GM10248 (cell line): ENCODE data around the gene EML2.
A peak's percentile ranks its signal among the peaks of the same experiment; 100 is the strongest.
"Not testable (repeated sequence)": the region's sequence is repeated elsewhere in the genome, so short reads cannot be mapped to it uniquely, and the experiment has no call there.

Experiments
- CTCF ChIA-PET: fragments of 300-600 bp; sonication (Branson Sonifier 250); formaldehyde crosslinking; extraction: SDS; loops from one replicate; lab custom pipeline; 2021; ENCODE audit warnings: antibody characterized with exemption; lab: Yijun Ruan, JAX
- POLR2A ChIA-PET: fragments of 350-650 bp; sonication (Branson Sonifier 250); formaldehyde crosslinking; extraction: SDS; loops from one replicate; lab custom pipeline; 2020; ENCODE audit warnings: antibody characterized with exemption; lab: Yijun Ruan, JAX
- DNase-seq: peaks from one replicate; pipeline ENCODE4 v3.0.0; 2012; ENCODE audit errors: extremely low spot score
- CTCF ChIP-seq: IDR thresholded peaks from 2 replicates; pipeline ENCODE4 v1.5.1; 2012; ENCODE audit warnings: mild to moderate bottlenecking, low read depth; ENCODE audit errors: extremely low read depth, missing control alignments, control extremely low read depth

Gene EML2

GRCh38 chr19:45621976-45622503 lies 17.2 kb downstream of the EML2 start:
- POLR2A ChIA-PET, result no interaction called here
- DNase-seq, result no peak
- CTCF ChIA-PET, result no interaction called here
- TF ChIP-seq CTCF, result no peak

- no peak for DNase-seq
- no peak for TF ChIP-seq CTCF
- ChIA-PET CTCF (interaction anchor here (1.2 to 1.9 kb wide), 2 partner anchors 15 to 20 kb away, joined by 4 read pairs; no protein-coding TSS in a partner anchor), POLR2A (no interaction called here)
Observed at GRCh38 chr19:45621389-45621788, 17.8 kb downstream of the EML2 start.

GRCh38 chr19:45616704-45617017 lies 22.5 kb downstream of the EML2 start:
- POLR2A ChIA-PET, result interaction anchor here (1.2 kb wide), 1 partner anchor 25 kb away, joined by 4 read pairs; no protein-coding TSS in a partner anchor
- CTCF ChIA-PET, result interaction anchor here (1.2 to 5.7 kb wide), 3 partner anchors 9 to 58 kb away, joined by 3 to 57 read pairs (median 4); partner anchors contain the start of gene EML2

GRCh38 chr19:45615795-45616703 lies 23.1 kb downstream of the EML2 start:
- CTCF ChIA-PET, result interaction anchor here (1.0 to 5.7 kb wide), 6 partner anchors 9 to 58 kb away, joined by 3 to 57 read pairs (median 4); partner anchors contain the start of gene EML2

More at GRCh38 chr19:45616704-45617017, 22.5 kb downstream of the EML2 start:
- DNase-seq, result no peak
- TF ChIP-seq CTCF, result no peak

GRCh38 chr19:45615056-45615455 lies 24.1 kb downstream of the EML2 start:
- CTCF ChIA-PET, result interaction anchor here (1.0 to 5.7 kb wide), 4 partner anchors 9 to 31 kb away, joined by 3 to 57 read pairs (median 4); partner anchors contain the start of gene EML2
- DNase-seq, POLR2A ChIA-PET: not testable (repeated sequence)

More at GRCh38 chr19:45615795-45616703, 23.1 kb downstream of the EML2 start:
- POLR2A ChIA-PET, result interaction anchor here (1.2 kb wide), 1 partner anchor 25 kb away, joined by 4 read pairs; no protein-coding TSS in a partner anchor
- TF ChIP-seq CTCF, result no peak
- peak; percentile 90 for DNase-seq

- ChIA-PET POLR2A (interaction anchor here (0.5 kb wide), 1 partner anchor 1642 kb away, joined by 5 read pairs; the partner anchor contains the start of gene CCDC9), CTCF (interaction anchor here (1.0 to 5.7 kb wide), 9 partner anchors 8 to 125 kb away, joined by 3 to 57 read pairs (median 3); partner anchors contain the start of gene EML2)
- peak; percentile 81 for DNase-seq
- no peak for TF ChIP-seq CTCF
Observed at GRCh38 chr19:45613926-45614725, 25.1 kb downstream of the EML2 start.
